GM19328 (cell line): ENCODE data around the gene NT5M.
"Not testable (repeated sequence)": the region's sequence is repeated elsewhere in the genome, so short reads cannot be mapped to it uniquely, and the experiment has no call there.

Experiments
- ATAC-seq: cut with Tn5 transposase; IDR thresholded peaks from one replicate; pipeline ENCODE4 v1.9.1; 2021; ENCODE audit warnings: mild to moderate bottlenecking, moderate library complexity; ENCODE audit not compliant: unreplicated experiment

NT5M gene

DNA sequence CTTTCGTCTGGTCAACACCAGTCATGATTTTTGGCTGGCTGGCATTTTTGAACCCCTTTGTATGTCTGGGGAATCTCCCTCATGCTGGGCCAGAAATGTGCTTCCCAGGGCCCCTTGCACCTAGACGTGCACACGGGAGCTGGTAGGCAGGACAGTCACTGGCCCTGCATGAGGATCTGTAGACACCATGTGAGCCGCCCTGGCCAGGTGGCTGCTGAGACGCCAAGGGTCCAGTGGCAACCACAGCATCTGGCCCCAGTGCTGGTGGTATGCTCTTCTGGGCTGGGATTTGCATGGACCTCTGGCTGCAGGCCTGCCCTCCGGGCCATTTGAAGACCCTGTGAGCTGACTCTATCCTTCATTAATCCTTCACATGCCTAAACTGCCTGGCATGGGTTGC is 67.5 kb downstream of the NT5M start:
- ATAC-seq, result no peak

DNA sequence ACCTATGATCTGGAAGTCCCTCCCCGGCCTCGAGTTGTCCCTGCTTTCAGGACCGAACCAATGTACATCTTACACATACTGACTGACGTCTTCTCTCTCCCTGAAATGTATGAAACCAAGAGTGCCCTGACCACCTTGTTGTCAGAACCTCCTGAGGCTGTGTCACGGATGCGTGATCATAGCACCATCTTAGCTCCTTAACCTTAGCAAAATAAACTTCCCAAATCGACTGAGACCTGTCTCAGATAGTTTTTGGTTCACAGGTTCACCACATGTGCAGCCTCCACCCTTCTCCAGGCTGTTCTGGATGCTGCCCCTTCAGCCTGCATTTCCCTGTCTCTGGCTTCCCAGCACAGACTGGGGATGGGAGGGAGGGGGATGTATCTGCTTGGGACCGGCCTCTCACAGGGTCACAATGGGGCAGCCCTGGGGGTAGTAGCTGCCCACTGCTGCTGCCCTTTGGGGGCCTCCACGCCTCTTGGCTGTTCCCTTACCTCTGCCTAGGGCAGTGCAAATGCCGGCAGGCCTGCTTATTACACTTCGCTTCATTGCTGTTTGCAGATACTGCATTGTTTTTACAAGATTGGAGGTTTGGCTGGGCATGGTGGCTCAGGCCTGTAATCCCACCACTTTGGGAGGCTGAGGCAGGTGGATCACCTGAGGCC is 69.8 kb downstream of the NT5M start:
- no peak for ATAC-seq

DNA sequence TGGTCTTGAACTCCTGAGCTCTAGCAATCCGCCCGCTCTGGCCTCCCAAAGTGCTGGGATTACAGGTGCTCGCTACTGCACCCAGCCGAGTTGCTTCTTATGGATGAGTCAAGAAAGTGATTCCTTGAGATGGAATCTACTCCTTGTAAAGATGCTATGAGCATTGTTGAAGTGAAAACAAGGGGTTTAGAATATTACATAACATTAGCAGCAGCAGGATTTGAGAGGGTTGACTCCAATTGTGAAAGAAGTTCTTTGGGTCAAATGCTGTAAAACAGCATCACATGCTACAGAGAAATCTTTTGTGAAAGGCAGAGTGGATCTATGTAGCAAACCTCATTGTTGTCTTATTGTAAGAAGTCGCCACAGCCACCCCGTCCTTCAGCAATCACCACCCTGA is 72.7 kb downstream of the NT5M start:
- ATAC-seq, result no peak

DNA sequence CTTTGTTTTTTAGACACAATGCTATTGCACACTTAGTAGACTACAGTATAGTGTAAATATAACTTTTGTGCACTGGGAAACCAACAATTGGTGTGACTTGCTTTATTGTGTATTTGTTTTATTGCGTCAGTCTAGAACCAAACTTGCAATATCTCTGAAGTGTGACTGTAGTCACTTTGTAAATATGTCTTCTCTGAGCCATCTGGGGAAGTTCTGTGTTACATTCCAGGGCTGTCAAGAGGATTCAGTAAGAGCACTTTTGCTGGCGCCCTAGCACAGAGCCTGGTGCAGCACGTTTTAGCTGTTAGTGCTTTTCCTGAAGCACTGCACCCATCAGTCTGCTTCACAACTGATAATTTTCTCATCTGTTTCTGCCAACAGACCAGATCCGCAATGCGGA is 73.2 kb downstream of the NT5M start:
- no peak for ATAC-seq

DNA sequence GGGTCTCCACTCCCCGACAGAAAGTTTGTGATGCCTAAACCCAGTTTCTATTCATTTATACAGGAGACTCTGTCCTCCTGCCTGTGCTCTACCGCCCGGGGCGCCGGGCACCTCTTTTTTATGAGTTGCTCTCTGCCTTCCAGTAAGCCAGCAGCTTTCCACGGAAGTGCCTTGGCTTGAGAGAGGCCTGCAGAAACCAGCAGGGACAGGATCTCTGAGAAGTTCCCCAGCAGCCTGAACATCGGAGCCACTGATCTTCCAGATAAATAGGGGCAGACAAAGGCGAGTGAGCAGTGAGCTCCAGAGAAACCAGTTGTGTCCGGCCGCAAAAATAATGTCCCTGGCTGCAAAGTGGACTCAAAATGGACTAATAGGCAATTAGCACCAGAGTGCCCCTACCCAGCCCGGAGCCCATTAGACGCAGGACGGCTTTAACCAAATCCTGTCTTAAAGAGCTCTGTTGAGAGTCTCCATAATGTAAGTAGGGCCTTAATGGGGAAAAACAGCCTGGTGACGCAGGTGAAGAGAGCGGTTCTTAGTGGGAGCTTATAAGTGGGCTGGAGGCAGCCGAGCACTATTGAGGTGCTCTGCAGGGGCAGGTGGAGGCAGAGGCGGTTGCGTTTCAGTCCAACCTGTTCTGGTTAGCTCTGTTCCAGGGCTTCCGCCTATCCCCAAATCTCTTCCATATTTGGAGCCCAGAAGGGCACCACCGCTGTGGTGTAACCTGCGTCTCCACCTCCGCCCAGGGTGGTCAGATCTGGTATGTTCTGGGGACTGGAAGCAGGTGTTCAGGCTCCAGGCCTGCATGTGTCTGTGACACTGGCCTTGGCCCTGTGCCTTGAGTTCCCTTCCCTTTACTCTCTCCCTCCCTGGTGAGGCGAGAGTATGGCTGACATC is 74.1 kb downstream of the NT5M start:
- no peak for ATAC-seq

DNA sequence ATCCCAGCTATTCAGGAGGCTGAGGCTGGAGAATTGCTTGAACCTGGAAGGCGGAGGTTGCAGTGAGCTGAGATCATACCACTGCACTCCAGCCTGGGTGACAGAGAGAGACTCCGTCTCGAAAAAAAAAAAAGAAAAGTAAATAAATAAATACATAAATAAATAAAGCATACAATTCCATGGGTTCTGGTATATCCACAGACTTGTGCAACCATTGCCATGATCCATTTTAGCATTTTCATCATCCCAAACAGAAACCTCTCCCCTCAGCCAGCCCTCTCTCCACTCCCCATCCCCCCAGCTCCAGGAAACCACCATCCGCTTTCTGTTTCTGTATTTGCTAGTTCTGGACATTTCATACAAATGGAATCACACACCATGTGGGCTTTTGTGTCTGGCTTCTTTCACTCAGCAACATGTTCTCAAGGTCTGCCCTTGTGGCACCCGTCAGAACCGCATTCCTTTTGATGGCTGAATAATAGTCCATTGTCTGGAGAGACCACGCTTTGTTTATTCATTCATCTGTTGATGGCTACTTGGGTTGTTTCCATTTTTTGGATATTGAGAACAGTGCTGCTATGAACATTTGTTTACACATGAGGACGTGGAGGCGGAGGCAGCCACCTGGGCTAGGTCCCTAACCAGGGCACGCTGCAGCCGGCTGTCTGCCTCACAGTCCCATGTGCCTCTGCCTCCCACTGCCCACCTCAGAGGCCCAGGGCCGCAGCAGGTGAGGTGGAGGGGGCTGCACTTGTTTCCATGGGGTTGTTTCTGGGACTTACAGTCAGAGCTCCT is 76.2 kb downstream of the NT5M start:
- ATAC-seq, result no peak

DNA sequence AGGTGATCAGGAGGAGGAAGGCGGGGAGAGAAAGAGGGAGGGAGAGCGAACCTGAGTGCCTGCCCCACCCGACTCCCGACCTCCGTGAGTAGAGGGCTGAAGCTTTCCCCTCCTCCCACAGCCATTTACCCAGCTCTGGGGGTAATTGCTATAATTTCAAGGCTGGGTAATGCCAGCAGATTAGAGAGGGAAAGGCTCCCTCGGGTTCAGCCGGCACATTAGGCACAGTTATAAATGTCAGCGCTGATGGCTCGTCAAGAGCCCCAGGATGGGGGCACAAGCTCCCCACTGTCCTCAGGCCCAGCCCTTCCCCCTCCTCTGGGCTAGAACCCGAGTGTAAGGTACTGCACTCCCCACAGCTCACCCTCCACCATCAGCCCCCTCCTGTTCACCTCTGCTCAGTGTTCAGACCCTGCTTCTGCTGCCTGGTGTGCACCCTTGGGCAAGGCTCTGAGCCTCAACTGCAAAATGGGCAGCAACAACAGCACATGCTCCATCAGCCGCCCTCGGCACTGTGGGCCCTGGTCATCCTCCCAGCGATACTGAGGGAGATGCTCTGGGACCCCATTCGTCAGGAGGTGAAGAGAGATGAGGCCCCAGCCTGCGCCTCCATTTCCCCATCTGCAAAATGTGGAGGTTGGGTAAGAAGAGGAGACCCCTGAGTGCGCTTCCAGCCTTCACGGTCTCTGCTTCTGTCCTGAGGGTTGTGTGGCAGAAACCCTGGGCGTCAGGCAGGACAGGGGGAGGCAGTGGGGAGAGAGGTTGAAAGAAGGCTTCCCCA is 77.2 kb downstream of the NT5M start:
- ATAC-seq, result no peak

DNA sequence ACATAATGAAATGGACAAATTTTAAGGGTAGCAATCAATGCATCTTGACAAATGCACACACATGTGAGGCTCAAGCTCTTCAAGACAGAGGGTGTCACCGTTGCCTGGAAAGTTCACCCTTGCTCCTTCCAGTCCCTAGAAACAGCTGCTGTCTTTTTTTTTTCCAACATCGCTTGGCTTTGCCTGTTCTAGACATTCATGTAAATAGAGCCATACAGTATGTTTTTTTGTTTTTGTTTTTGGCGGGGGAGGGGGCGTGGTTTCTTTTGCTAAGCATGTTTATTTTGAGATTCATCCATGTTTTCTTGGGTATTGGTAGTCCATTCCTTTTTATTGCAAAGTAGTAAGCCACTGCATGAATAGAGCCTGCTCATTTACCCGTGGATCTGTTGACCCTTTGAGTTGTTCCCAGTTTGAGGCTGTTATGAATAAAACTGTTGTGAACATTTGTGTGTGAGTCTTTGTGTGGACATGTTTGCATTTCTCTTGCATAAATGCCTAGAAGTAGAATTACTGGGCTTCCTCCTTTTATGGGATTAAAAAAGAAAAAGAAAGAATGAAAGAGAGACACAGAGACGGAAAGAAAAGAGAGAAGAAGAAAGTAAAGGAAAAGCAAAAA is 78.4 kb downstream of the NT5M start:
- no peak for ATAC-seq

DNA sequence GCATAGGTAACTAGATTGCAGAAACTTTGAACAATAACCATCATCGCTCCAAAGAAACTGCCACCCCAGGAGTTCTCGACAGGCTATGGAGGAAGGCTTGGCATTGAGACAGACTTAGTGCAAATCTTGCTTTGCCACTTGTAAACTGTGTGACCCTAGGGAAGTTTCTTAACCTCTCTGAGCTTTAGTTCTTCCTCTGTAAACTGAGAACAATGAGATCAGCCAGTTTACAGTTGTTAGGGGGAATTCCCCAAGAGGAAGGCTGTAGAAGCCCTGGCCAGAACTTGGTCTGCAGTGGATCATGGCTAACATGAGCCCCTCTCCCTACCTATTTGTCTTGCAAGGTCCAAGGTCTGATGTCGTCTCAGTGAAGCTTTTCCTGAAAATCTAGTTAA is 78.9 kb downstream of the NT5M start:
- ATAC-seq, result no peak

DNA sequence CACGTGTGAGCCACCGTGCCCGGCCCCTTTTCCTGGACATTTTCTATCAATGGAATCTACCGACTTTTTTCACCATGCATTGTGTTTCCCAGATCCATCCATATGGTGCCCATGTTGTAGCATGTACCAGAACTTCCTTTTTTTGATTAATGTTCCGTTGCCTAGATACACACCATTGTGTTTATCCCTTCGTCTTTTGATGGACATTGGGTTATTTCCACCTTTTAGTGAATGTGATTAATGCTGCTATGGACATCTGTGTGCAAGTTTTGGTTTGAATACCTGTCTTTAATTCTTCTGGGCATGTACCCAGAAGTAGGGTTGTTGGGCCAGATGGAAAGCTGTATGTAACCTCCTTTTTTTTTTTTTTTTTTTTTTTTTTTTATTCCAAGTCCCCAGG is 79.8 kb downstream of the NT5M start:
- no peak for ATAC-seq

DNA sequence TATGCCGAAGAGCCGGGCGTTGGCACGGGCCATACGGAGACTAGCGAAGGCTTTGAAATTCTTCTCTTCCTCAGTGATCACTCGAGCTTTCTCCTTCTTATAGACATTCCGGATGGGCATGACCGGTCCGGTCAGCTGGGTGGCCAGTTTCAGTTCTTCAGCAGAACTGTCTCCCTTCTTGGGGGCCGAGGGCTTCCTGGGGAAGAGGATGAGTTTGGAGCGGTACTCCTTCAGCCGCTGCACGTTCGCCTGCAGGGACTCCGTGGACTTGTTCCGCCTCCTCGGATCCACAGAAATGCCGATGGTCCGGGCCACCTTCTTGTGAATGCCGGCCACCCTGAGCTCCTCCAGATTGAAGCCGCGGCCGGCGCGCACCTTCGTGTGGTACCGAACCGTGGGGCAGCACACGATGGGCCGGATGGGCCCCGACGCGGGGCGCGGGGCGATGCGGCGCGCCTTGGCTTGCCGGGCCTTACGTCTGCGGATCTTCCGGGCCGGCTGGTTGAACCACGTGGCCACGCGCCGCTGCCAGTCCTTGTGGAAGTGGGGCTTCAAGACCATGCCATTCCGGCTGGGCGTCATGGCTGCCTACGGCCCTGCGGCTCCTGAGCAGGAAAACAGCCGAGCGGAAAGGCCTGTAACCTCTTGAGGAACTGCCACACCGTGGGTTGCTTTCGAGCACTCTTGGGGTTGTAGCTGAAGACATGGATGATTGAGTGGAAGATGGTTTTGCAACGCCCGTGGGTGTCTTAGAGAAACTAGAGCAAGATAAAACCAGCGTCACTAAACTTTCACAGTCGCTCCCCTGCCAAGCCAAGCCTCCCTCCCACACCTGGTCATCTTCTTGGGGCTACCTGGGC is 80.5 kb downstream of the NT5M start:
- ATAC-seq, result not testable (repeated sequence)

DNA sequence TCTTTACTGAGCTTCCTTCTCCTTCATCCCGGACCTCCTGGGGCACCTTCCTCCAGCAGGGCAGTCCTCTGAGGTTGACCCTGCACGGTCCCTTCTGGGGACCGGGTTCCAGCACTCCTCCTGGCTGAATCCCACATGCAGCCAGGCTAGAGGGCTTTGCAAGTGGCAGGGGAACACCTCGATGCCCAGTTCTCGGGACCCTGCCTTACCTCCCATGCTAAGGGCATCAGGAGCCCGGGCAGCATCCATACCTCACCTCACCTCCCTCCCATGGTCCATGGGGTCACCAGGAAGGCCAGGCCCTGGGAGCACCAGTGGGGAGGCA is 81.1 kb downstream of the NT5M start:
- no peak for ATAC-seq

DNA sequence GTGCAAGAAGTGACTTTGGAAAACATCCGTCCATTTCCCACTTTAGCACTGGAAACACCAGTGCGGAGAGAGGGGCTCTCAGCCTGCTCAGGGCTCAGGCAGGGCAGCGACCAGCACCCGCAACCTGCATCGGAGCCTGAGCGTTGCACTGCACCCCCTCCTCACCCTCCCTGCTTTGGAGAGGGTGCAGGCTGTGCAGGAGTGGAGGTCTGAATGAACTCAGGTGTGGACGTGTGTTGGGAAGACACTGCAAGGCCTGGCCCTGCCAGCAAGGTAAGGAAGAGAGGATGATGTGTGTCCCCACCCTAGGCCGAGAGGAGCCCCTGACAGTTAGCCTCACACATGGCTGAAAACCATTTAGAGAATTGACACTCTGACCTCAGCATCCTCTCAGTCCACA is 81.8 kb downstream of the NT5M start:
- ATAC-seq, result no peak

DNA sequence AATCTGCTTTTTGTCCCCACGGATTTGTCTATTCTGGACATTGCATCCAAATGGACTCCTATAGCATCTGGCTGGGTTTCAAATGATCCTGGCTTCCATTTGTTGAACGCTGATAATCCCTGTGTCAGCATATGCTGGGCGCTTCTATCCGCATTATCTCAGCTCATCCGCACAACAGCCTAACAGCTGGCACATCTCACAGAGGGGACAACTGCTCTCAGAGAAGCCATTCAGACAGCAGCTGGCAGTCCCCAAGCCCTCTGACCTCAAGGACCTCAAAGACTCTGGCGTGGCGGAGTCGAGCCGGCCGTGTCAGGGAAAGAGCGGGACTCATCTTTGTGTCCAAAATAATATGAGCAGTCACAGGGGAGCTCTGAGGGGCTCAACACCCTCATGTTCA is 82.3 kb downstream of the NT5M start:
- no peak for ATAC-seq

DNA sequence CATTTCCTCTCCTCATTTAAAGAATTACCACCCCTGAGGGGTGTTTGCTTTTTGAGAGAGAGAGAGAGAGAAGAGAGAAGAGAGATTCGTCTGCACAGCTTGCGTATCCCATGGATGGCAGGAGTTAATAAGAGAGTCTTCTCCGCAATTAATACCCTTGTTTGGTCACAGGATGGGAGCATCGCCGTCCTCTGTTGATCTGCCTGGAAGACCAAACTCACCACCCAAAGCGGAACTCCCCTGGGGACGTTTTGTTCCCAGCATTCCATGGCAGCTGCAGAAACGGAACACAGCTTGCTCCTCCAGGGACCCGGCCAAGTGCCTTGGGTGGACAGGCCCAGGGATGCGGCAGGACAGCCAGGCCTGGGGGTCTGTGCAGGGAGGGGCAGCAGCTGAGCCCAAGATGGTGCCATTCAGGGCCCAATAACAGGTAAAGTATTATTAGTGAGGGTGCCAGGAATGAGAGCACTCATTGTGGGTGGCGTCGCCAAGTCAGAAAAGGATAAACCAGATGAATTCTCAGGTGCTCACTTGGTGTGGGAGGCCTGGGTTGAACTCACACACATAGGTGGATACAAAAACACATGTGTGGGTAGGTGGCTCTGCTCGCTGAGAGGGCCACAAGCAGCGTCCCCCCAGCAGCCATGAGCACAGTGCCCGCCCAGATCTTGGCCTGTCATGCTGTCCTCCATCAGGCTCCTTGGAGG is 83.1 kb downstream of the NT5M start:
- no peak for ATAC-seq

DNA sequence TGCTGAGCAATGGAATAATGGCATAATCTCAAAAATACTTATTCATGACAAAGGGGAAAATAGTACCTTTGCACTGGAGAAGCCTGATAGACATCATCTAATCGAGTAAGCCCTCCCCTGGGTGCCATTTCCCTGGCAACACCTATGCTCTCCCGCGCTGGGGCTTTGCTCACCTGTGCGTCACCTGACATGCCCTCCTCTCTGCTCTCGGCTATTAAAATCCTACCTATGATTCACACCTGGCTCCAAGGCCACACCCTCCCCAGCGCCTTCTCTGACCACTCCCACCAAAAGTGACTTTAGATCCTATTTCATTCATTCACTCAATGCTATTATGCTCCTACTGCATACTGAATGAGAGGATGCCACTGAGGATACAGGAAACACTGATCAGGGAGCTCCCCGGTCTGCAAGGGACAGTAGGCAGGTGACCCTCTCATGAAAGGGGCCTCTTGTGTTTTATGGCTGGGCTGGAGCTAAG is 83.9 kb downstream of the NT5M start:
- no peak for ATAC-seq

DNA sequence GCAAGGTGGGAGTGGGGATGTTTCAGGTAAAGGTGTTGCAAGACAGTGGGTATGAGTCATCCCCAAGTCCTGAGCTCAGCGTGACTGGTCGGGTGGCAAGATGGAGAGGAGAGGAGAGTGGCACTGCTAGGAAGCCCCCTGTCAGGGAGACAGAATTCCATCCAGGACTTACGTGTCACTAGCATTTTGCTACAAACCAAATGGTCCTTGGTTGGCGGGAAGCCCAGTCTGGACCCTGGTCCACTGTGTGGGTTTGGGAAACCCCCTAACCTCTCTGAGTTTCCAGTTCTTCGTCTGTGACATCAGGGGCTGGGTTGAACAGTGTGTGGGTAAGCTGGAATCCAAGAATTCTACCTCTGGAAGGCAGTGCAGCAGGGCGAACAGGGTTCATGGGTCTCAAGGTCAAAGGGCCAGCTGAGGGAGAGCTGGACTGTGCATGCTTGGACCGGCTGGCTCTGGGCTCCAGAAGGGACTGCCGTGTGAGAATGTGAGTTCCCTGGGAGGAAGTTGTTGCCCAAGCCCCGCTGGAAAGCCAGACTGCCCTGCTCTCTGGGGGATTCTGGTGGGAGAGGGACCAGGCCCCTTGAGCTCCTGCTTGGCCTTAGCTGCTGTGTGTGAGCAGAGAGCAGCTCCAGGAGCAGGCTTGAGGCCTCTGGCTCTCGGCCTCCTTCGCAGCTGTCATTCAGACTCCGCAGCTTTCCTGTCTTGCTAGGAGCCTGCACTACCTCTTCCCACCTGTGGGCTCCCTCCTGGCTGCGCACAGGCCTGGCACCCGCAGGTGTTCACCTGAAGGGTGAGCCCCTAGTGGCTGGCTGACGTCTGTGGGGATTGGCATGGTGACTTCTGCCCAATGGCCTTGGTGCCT is 84.6 kb downstream of the NT5M start:
- no peak for ATAC-seq
